ENCODE results near the gene UCK1.

Gene UCK1

GRCh38 chr9:131475111-131475955, 55.7 kb downstream of the UCK1 start:
- DNase-seq, result no peak

- no peak for DNase-seq
These were observed 56.4 kb downstream of the UCK1 start for GRCh38 chr9:131474711-131475110.

- no peak for DNase-seq
These were observed 57.2 kb downstream of the UCK1 start for GRCh38 chr9:131473891-131474290.

All from kidney glomerular epithelial cell (primary cell).